HT1080 (cell line): ENCODE results near the gene PSMA5. TPM values are rescaled to one million over a fixed set of nuclear protein-coding genes. Genes with fewer than 3 reads are reported as not detected.
A peak's percentile ranks its signal among the peaks of the same experiment; 100 is the strongest.

Experiments used
- DNase-seq: peaks from one replicate; pipeline ENCODE4 v3.0.0-alpha.2; 2015; ENCODE audit warnings: low read depth
- total RNA-seq: library from RNA; depleted of rRNA; stranded (reverse); fragments of >200 nt; shearing (Covaris generic); gene quantifications from 2 replicates; pipeline ENCODE4 v1.2.3, GENCODE V29; 2014; rRNA removed

PSMA5 gene
- total RNA-seq, 1 experiment from 2014 or later: 94.4 TPM

DNA sequence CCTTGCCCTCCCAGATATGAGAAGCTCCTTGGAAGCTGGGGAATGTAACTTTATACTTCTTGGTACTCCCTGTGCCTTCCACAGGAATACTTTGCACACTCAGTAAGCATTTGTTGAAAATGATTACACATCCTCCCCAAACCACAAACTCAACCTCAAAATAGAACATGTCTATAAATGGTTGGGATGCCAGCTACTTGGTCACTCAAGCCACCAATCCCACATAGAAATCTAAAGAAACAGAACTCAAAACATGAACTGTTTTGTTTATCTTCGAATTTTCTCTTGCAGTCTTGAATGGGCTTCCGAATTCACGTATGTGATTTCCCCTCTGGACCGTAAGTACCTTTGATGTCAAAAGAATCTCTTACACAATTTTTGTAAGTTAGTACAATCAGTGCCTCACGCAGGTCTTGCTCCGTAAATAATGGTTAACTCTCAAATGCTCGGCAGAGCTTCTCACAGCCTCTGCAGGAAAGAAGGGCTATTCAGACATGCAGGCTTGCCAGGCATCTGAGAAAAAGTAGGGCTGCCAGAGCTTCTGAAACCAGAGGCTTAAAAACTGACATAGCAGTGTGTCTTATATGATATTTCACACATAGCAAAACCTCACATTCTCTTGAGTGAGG lies 55.4 kb downstream of the PSMA5 start:
- peak; percentile 90 for DNase-seq

DNA sequence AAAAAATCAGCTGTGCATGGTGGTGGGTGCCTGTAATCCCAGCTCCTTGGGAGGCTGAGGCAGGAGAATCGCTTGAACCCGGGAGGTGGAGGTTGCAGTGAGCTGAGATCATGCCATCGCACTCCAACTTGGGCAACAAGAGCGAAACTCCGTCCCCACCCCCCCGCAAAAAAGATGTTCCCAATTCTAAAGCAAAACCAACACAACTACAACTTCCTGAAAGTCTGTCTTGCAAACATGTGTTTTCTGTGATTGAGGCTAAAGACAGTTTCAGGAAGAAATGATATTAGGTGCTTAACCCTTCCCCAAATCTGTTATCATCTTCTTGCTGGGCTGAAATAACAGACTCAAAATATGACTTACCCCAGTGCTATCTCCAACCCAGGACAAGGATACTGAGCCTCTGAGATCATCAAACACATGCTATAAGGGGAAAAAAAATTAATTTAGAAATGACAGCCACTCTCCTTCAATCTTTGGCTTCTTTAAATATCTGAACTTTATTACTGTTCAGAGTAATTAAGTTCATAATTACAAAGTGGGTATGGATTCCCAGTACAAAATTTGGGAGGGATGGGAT lies 57.0 kb downstream of the PSMA5 start:
- no peak for DNase-seq

DNA sequence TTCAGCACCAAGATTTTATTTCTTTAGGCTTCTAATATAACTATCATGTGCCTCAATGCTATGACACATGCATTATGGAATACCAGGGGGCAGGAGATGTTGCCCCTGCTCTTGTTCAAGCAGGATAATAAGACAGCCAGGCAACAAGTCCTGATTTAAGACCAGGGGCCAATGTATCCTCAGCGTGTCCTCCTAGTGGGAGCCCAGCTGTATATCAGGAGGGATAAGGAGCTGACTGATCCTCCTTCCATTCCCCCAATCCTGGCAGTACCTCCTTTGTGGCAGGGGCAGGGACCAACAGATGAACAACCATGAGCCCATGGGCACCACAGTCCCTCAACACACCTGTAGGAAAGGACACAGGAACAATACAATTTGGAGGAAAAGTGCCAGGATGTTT lies 57.8 kb downstream of the PSMA5 start:
- no peak for DNase-seq

DNA sequence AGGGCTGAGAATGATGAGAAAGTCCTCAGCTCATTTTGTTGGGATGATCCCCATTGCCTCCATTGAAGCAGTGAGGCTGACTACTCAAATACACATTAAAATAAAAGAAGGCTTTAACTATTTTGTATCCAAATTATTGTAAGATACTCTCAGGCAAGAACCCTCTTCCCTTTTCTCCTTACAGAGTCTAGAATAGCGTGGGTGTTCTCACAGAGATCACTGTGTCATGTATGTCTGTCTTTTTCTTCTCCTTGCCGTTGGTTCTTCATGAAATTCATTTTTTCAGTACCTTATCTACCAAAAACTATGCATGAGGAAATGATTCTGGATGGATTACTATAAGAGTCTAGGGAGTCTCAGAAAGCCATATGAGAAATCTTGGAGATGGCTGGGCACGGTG lies 58.6 kb downstream of the PSMA5 start:
- no peak for DNase-seq

DNA sequence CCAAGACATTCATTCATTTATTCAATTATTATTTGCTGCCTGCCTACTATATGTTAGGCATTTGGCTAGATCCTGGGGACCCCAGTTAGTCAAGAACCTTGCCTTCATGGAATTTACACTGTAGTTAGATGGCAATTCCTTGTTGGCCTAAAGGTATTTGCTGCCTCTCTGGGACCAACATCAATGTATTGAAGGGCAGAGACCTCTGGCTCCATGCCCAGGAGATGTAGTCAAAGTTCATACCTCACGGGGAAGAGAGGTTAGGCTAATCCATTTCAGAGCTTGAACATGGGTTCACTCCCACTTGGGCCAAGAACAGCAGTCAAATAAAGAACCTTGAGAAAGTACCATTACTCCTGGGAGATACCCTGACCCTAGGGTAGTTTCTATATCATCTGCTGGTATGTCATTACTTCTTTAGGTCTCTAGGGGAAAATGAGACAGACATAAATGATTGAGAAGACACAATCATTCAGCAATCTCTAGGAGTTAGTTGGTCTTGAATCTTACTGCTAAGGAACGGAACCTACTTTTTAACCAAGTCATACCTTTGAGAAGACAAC lies 60.5 kb downstream of the PSMA5 start:
- no peak for DNase-seq

DNA sequence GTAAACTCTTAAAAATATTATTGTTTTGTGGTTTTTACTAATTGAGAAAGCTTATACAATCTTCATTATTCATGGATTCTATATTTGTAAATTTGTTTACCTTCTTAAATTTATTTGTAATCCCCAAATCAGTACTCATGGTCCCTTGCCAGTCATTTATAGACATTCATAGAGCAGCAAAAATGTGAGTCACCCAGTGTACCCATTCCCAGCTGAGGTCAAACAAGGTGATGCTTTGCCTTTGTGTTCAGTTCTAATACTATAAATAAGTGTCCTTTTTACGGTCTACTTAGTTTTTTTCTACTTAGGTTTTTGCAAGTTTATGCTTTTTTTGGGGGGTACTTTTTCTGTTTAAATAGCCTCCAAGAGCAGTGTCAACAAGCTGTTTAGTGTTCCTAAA lies 64.6 kb downstream of the PSMA5 start:
- peak; percentile 10 for DNase-seq

DNA sequence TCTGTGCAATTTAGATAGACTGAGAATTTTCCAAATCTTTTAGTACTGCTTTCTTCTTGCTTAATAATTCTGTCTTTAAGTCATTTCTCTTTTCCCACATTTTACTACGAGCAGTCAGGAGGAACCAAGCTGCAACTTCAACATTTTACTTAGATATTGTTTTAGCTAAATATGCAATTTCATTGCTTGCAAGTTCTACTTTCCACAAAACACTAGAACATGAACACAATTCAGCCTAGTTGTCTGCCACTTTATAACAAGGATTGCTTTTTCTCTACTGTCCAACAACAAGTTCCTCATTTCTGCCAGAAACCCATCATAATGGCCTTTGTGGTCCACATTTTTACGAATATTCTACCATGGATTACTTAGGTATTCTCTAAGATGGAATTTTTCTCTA lies 65.2 kb downstream of the PSMA5 start:
- no peak for DNase-seq

DNA sequence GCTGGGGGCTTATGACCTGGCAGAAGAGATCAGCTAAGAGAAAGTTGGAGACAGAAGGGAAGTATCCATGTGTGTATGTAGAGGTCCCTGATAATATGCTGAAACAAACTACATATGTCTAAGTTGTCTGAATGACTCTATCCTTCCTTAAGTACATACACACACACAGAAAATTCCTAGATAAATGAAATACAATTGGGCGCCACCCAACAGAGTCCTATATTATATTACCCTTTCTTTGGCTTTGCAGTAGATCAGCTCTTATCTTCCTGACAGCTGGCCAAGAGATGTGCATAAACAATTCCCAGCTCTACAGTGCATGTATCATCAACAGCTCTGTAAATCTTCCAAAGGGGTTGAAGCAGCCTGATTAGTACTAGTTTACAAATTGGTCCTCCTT lies 68.6 kb downstream of the PSMA5 start:
- no peak for DNase-seq

DNA sequence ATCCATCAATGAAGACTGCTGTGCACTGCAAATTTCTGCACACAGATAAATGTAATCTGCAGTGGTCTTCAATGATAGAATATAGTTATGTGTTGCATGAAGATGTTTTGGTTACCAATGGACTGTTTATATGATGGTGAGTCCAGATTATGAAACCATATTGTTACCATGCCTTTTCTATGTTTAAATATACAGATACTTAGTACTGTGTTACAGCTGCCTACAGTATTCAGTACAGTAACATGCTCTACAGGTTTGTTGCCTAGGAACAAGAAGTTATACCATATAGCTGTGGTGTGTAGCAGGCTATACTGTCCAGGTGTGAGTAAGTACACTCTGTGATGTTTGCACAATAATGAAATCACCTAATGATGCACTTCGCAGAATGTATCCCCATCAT lies 69.3 kb downstream of the PSMA5 start:
- no peak for DNase-seq

DNA sequence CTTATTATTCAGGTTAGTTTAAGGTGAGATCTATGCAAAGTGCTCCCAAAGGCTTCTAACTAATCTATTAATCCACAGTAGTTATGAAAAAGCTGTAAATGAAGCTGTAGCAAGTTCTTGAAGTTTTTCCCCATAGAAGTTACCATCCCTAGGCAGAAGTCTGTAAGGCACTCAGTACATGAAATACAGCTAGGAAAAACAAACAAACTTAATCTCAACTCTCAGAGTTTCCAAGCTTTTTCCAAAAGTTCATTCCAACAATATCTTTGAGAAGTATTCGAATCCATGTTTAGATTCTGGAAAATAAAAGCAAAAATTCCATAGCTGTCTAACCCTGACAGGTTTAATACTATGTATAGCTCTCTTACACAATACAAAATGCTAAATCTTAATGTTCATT lies 69.7 kb downstream of the PSMA5 start:
- no peak for DNase-seq

DNA sequence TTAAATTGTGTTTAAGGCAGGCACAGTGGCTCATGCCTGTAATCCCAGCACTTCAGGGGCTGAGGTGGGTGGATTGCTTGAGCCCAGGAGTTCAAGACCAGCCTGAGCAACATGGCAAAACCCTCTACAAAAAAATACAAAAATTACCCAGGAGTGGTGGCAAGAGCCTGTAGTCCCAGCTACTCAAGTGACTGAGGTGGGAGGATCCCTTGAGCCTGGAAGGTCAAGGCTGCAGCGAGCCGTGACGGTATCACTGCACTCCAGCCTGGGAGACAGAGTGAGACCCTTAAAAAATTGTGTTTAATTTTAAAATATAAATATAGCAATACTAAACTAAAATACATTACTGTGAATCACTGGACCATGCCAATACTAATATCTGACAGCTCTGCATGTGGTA lies 71.3 kb downstream of the PSMA5 start:
- DNase-seq: no peak

DNA sequence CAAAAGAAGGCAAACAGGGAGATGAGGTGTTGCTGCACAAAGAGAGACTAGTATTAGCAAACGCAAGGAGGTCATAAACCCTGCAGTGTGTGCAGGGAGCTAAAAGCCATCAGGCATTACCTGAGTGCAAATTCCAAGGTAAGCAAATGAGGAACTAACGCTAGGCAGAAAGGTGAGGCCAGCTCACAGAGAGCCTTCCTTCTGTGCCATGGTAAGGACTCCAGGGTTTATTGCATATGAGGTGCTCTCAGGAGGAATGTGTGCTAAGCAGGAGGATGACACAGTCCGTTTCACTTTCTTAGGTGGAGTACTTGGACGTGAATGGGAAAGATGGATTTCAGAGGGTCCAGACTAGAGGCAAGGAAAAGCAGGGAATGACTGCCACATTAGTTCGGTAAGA lies 74.8 kb downstream of the PSMA5 start:
- no peak for DNase-seq

DNA sequence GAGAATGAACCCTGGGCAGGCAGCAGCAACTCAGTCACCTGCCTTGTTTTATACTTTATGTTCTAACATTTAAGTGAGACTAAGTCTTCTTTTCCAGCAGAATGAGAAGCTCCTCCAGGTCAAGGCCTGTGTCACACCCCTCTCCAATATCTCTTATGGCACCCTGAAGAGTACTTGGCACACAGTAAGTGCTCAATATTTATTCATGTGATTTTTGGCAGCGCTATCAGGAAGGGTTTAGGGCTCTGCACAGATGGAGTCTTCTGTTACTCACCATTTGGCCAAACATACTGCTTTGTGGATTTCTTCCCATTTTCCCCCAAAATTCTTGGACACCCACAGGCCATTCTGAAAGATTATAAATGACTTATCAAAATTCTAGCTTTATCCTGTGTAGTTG lies 75.6 kb downstream of the PSMA5 start:
- no peak for DNase-seq

DNA sequence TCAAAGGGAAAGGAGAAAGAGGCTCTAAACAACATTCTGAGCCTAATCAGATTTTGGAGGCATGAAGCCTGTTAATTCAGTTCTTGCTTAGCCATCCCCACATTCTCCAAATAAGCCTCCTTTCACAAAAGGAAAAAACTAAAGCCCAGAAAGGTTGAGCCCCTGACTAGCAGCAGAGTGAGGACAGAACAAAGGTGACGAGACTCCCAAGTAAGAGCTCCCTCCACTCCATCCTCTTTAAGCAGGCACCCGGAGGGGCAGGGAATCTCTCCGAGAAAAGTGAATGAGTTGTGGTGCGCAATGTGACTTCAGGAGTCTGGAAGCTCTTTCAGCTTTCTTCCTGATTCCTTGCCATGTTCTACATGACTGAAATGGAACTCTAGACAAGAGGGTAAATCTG lies 76.1 kb downstream of the PSMA5 start:
- no peak for DNase-seq

Other genes with a start within 250 kb of the PSMA5 start
- 173 and 183 TPM in 2 replicates for gene SARS1, start 212.5 kb downstream of the PSMA5 start, total RNA-seq
- 1.5 and 1.7 TPM in 2 replicates for gene CELSR2, start 176.9 kb downstream of the PSMA5 start, total RNA-seq
- gene PSRC1, start 143.3 kb downstream of the PSMA5 start, total RNA-seq: 62.1 and 65.2 TPM in 2 replicates
- not detected in 2 replicates for gene MYBPHL, start 119.4 kb downstream of the PSMA5 start, total RNA-seq
- 7.7 and 8.1 TPM in 2 replicates for gene SORT1, start 28.5 kb downstream of the PSMA5 start, total RNA-seq
- gene SYPL2, start 40.1 kb upstream of the PSMA5 start, total RNA-seq: 0.05 and 0.17 TPM in 2 replicates
- gene ATXN7L2, start 57.5 kb upstream of the PSMA5 start, total RNA-seq: 10.2 and 11.1 TPM in 2 replicates
- 2.6 and 2.7 TPM in 2 replicates for gene CYB561D1, start 67.6 kb upstream of the PSMA5 start, total RNA-seq
- 1.4 and 2.0 TPM in 2 replicates for gene AMIGO1, start 83.3 kb upstream of the PSMA5 start, total RNA-seq
- gene GPR61, start 113.4 kb upstream of the PSMA5 start, total RNA-seq: not detected in 2 replicates
- gene GNAI3, start 122.2 kb upstream of the PSMA5 start, total RNA-seq: 11.0 and 12.1 TPM in 2 replicates
- gene GNAT2, start 193.2 kb upstream of the PSMA5 start, total RNA-seq: 0.13 and 0.43 TPM in 2 replicates
- 70.8 and 71.4 TPM in 2 replicates for gene AMPD2, start 193.4 kb upstream of the PSMA5 start, total RNA-seq
- 0.13 TPM in 1 of 2 replicates, not detected in the other for gene GSTM4, start 229.7 kb upstream of the PSMA5 start, total RNA-seq
- gene GSTM2, start 241.6 kb upstream of the PSMA5 start, total RNA-seq: 2.3 and 3.1 TPM in 2 replicates